ENCODE measurements around the gene ZXDB. TPM values are rescaled to one million over a fixed set of nuclear protein-coding genes. Genes with fewer than 3 reads are reported as not detected.

ZXDB gene
- total and polyA plus RNA-seq, 2 of the 13 experiments (the other 11 are each of a cell fraction or from before 2014, with no cell fraction given), result 4.5 to 9.0 TPM

- peaks cover 8% of the 10 kb centered on the region for H3K4me1 ChIP-seq (ENCODE audit: insufficient read depth, low read length)
- no peaks in the 10 kb centered on the region for H3K36me3 ChIP-seq (replicated peaks in 1 of 2; ENCODE audit: control insufficient read depth in 1 of 2, insufficient read depth in 2 of 2, low read length in 2 of 2)
- H3K79me2 ChIP-seq (ENCODE audit: insufficient read depth, low read length), result no peaks in the 10 kb centered on the region
- no peak overlapping the region for H2AFZ ChIP-seq (ENCODE audit: low read length)
- TF ChIP-seq ZBTB7A (CRISPR knock-in tag; IDR thresholded peaks at IDR 0.05), result no peak
- no peak for TF ChIP-seq NFIC (IDR thresholded peaks at IDR 0.05; ENCODE audit: low read length)
- in situ Hi-C loops (cut with HindIII; ENCODE audit: extremely low pct_ligation_motif_present, low pct_unique_long_range_greater_than_20kb), result loop anchor here (25.0 kb wide), 1 partner anchor 326 kb away; the partner anchor contains the start of gene ZXDA
- no TSS peak for BruUV-seq (replicated peaks)
- no peaks in the 10 kb centered on the region for H3K9me3 ChIP-seq (ENCODE audit: low read length)
- no peak overlapping the region for H3K4me3 ChIP-seq (replicated peaks in 1 of 3; ENCODE audit: insufficient read depth in 1 of 3, low read depth in 2 of 3, low read length in 3 of 3)
- no peaks in the 10 kb centered on the region for H4K20me1 ChIP-seq (ENCODE audit: insufficient read depth, low read length)
- no peak for FAIRE-seq
- H3K4me2 ChIP-seq (ENCODE audit: low read depth, low read length), result no peak overlapping the region
- no peak overlapping the region for H3K27ac ChIP-seq (ENCODE audit: extremely low read length, insufficient read depth, low read length)
- H3K27me3 ChIP-seq (ENCODE audit: control insufficient read depth in 1 of 2, insufficient read depth in 2 of 2, low read length in 2 of 2), result no peaks in the 10 kb centered on the region
- no CpG with 5 or more reads among the region's 4 CpGs for WGBS (ENCODE audit: low lambda C conversion rate)
- H3K9ac ChIP-seq (ENCODE audit: insufficient read depth, low read depth, low read length), result no peak overlapping the region
- CTCF ChIA-PET (ENCODE audit: low intra/inter-chr PET ratio, low total read pairs), result no interaction called here
- ATAC-seq, result no peak
- intact Hi-C loops (cut with micrococcal nuclease; ENCODE audit: unreplicated experiment), result no loop called here
- no peak for DNase-seq (ENCODE audit: low spot score)
- POLR2A ChIA-PET, result no interaction called here
Measured at GRCh38 chrX:57586360-57586759, 5.5 kb upstream of the ZXDB start.

- Histone ChIP-seq H3K36me3 (replicated peaks in 1 of 2; ENCODE audit: control insufficient read depth in 1 of 2, insufficient read depth in 2 of 2, low read length in 2 of 2) (no peaks in the 10 kb centered on the region), H3K27me3 (ENCODE audit: control insufficient read depth in 1 of 2, insufficient read depth in 2 of 2, low read length in 2 of 2) (no peaks in the 10 kb centered on the region), H3K79me2 (ENCODE audit: insufficient read depth, low read length) (no peaks in the 10 kb centered on the region), H3K4me1 (ENCODE audit: insufficient read depth, low read length) (peaks cover 8% of the 10 kb centered on the region), H3K9ac (ENCODE audit: insufficient read depth, low read depth, low read length) (no peak overlapping the region), H3K27ac (ENCODE audit: extremely low read length, insufficient read depth, low read length) (no peak overlapping the region), H3K4me2 (ENCODE audit: low read depth, low read length) (no peak overlapping the region), H3K9me3 (ENCODE audit: low read length) (no peaks in the 10 kb centered on the region), H2AFZ (ENCODE audit: low read length) (no peak overlapping the region), H3K4me3 (replicated peaks in 1 of 3; ENCODE audit: insufficient read depth in 1 of 3, low read depth in 2 of 3, low read length in 3 of 3) (no peak overlapping the region), H4K20me1 (ENCODE audit: insufficient read depth, low read length) (no peaks in the 10 kb centered on the region)
- BruUV-seq (replicated peaks), result no TSS peak
- no CpG with 5 or more reads among the region's 2 CpGs for WGBS (ENCODE audit: low lambda C conversion rate)
- FAIRE-seq, result no peak
- no peak for DNase-seq (ENCODE audit: low spot score)
- intact Hi-C loops (cut with micrococcal nuclease; ENCODE audit: unreplicated experiment), result no loop called here
- in situ Hi-C loops (cut with HindIII; ENCODE audit: extremely low pct_ligation_motif_present, low pct_unique_long_range_greater_than_20kb), result loop anchor here (25.0 kb wide), 1 partner anchor 325 kb away; the partner anchor contains the start of gene ZXDA
- TF ChIP-seq KLF15 (CRISPR knock-in tag; IDR thresholded peaks at IDR 0.05; ENCODE audit: borderline replicate concordance) (no peak), JDP2 (CRISPR knock-in tag; IDR thresholded peaks at IDR 0.05; ENCODE audit: borderline replicate concordance) (no peak), JARID2 (CRISPR knock-in tag; IDR thresholded peaks at IDR 0.05; ENCODE audit: insufficient replicate concordance) (no peak), AKAP8 (CRISPR knock-in tag; IDR thresholded peaks at IDR 0.05) (no peak), REPIN1 (CRISPR knock-in tag; IDR thresholded peaks at IDR 0.05; ENCODE audit: borderline replicate concordance, low read depth) (no peak), MED8 (CRISPR knock-in tag; IDR thresholded peaks at IDR 0.05; ENCODE audit: insufficient replicate concordance) (no peak), NRL (CRISPR knock-in tag; IDR thresholded peaks at IDR 0.05; ENCODE audit: borderline replicate concordance) (no peak), PHB2 (IDR thresholded peaks at IDR 0.05; ENCODE audit: partially characterized antibody) (no peak), ZNF24 (IDR thresholded peaks at IDR 0.05) (no peak)
- POLR2A ChIA-PET, result no interaction called here
- no peak for ATAC-seq
- CTCF ChIA-PET (ENCODE audit: low intra/inter-chr PET ratio, low total read pairs), result no interaction called here
Measured at GRCh38 chrX:57587062-57587461, 4.7 kb upstream of the ZXDB start.
